Measurements from ENCODE around the gene NAT9. TPM values are rescaled to one million over a fixed set of nuclear protein-coding genes. Genes with fewer than 3 reads are reported as not detected.

NAT9 gene
- total RNA-seq, 1 donor from 2014 or later: 66.9 TPM

GRCh38 chr17:74763565-74764387 is 12.4 kb downstream of the NAT9 start:
- Mint-ChIP-seq H3K27me3 (ENCODE audit: low read depth) (no peaks in the 10 kb centered on the region), H3K9me3 (no peaks in the 10 kb centered on the region), H3K27ac (ENCODE audit: unreplicated experiment) (peak overlapping the region; percentile 67), H3K4me1 (peaks cover 62% of the 10 kb centered on the region), H3K36me3 (ENCODE audit: low read depth) (peaks cover 3% of the 10 kb centered on the region), H3K4me3 (peak overlapping the region; percentile 72)
- DNase-seq (ENCODE audit: low read depth, low spot score): peak; percentile 65
- TF ChIP-seq CTCF (conservative IDR thresholded peaks at IDR 0.05): no peak

- TF ChIP-seq CTCF (conservative IDR thresholded peaks at IDR 0.05): no peak
- H3K27ac Mint-ChIP-seq (ENCODE audit: unreplicated experiment): no peak overlapping the region
- H3K4me1 Mint-ChIP-seq: peaks cover 60% of the 10 kb centered on the region
- no peak for DNase-seq (ENCODE audit: low read depth, low spot score)
- no peaks in the 10 kb centered on the region for H3K9me3 Mint-ChIP-seq
- H3K27me3 Mint-ChIP-seq (ENCODE audit: low read depth): no peaks in the 10 kb centered on the region
- H3K36me3 Mint-ChIP-seq (ENCODE audit: low read depth): peaks cover 2% of the 10 kb centered on the region
- H3K4me3 Mint-ChIP-seq: no peak overlapping the region
Observed at GRCh38 chr17:74761931-74762330, 14.2 kb downstream of the NAT9 start.

GRCh38 chr17:74761419-74761818 is 14.7 kb downstream of the NAT9 start:
- Mint-ChIP-seq H3K4me1 (peaks cover 56% of the 10 kb centered on the region), H3K36me3 (ENCODE audit: low read depth) (no peaks in the 10 kb centered on the region), H3K27me3 (ENCODE audit: low read depth) (no peaks in the 10 kb centered on the region), H3K27ac (ENCODE audit: unreplicated experiment) (peak overlapping the region; percentile 96), H3K9me3 (no peaks in the 10 kb centered on the region), H3K4me3 (peak overlapping the region; percentile 49)
- DNase-seq (ENCODE audit: low read depth, low spot score): no peak
- TF ChIP-seq CTCF (conservative IDR thresholded peaks at IDR 0.05): no peak

- no peak for TF ChIP-seq CTCF (conservative IDR thresholded peaks at IDR 0.05)
- H3K4me1 Mint-ChIP-seq: peaks cover 56% of the 10 kb centered on the region
- H3K27ac Mint-ChIP-seq (ENCODE audit: unreplicated experiment): peak overlapping the region; percentile 96
- H3K36me3 Mint-ChIP-seq (ENCODE audit: low read depth): no peaks in the 10 kb centered on the region
- DNase-seq (ENCODE audit: low read depth, low spot score): no peak
- no peaks in the 10 kb centered on the region for H3K27me3 Mint-ChIP-seq (ENCODE audit: low read depth)
- no peaks in the 10 kb centered on the region for H3K9me3 Mint-ChIP-seq
- peak overlapping the region; percentile 49 for H3K4me3 Mint-ChIP-seq
Observed at GRCh38 chr17:74760404-74761105, 15.6 kb downstream of the NAT9 start.

- no peak for DNase-seq (ENCODE audit: low read depth, low spot score)
- Mint-ChIP-seq H3K4me3 (peak overlapping the region; percentile 27), H3K4me1 (peaks cover 53% of the 10 kb centered on the region), H3K36me3 (ENCODE audit: low read depth) (no peaks in the 10 kb centered on the region), H3K27me3 (ENCODE audit: low read depth) (no peaks in the 10 kb centered on the region), H3K27ac (ENCODE audit: unreplicated experiment) (peak overlapping the region; percentile 96), H3K9me3 (no peaks in the 10 kb centered on the region)
- no peak for TF ChIP-seq CTCF (conservative IDR thresholded peaks at IDR 0.05)
Observed at GRCh38 chr17:74759941-74760340, 16.2 kb downstream of the NAT9 start.
